ENCODE results near the gene SERAC1. TPM values are rescaled to one million over a fixed set of nuclear protein-coding genes. Genes with fewer than 3 reads are reported as not detected.

SERAC1 gene
- total RNA-seq, 6 experiments from 2014 or later = 3.0 to 5.1 (median 4.4) TPM

DNA sequence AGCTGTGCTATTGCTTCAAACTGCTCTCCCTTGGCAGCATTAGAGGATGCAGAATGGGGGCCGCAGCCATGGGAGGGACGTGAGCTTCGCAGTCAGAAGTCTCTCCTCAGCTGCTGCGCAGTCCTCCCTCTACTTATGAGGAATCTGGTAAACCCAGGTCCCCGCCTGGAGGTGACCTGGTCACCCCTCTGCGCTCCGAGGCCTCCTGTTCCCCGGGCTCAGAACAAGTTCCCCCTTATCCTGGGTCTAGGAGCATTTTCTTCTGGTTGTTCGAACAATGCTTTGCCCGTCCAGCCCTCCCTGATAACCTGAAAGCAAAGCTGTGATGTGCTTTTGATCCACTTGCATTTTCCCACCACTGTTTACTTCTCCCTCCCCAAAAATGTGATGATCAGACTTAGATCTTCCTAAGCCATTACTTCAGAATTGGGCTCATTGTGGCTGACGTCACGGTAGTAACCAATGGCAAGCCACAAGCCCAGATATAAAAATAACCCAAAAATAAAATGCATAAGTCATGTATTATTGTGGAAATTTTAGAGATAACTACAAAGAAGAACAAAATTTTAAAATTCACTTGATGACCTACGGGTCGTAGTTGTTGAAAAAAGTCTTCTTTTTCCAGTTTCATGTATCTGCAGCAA is 80.7 kb downstream of the SERAC1 start:
- Histone ChIP-seq H3K36me3 (peaks cover 0 to 4% (median 1%) of the 10 kb centered on the region in 4 donors), H3K4me3 (no peak overlapping the region), H3K27ac (no peak overlapping the region), H3K9me3 (no peaks in the 10 kb centered on the region), H3K27me3 (no peaks in the 10 kb centered on the region), H3K4me1 (no peaks in the 10 kb centered on the region)
- TF ChIP-seq POLR2A (IDR thresholded peaks at IDR 0.05) = no peak
- TF ChIP-seq, protein P1, sequence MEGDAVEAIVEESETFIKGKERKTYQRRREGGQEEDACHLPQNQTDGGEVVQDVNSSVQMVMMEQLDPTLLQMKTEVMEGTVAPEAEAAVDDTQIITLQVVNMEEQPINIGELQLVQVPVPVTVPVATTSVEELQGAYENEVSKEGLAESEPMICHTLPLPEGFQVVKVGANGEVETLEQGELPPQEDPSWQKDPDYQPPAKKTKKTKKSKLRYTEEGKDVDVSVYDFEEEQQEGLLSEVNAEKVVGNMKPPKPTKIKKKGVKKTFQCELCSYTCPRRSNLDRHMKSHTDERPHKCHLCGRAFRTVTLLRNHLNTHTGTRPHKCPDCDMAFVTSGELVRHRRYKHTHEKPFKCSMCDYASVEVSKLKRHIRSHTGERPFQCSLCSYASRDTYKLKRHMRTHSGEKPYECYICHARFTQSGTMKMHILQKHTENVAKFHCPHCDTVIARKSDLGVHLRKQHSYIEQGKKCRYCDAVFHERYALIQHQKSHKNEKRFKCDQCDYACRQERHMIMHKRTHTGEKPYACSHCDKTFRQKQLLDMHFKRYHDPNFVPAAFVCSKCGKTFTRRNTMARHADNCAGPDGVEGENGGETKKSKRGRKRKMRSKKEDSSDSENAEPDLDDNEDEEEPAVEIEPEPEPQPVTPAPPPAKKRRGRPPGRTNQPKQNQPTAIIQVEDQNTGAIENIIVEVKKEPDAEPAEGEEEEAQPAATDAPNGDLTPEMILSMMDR (IDR thresholded peaks at IDR 0.05) = no peak
- WGBS (ENCODE audit: insufficient coverage, low coverage, low lambda C conversion rate, missing lambda C conversion rate) = 77% methylated on average over 6 of the region's 14 CpGs
- ATAC-seq = no peak
- DNase-seq = no peak
- intact Hi-C loops (cut with DNase I) = no loop called here

DNA sequence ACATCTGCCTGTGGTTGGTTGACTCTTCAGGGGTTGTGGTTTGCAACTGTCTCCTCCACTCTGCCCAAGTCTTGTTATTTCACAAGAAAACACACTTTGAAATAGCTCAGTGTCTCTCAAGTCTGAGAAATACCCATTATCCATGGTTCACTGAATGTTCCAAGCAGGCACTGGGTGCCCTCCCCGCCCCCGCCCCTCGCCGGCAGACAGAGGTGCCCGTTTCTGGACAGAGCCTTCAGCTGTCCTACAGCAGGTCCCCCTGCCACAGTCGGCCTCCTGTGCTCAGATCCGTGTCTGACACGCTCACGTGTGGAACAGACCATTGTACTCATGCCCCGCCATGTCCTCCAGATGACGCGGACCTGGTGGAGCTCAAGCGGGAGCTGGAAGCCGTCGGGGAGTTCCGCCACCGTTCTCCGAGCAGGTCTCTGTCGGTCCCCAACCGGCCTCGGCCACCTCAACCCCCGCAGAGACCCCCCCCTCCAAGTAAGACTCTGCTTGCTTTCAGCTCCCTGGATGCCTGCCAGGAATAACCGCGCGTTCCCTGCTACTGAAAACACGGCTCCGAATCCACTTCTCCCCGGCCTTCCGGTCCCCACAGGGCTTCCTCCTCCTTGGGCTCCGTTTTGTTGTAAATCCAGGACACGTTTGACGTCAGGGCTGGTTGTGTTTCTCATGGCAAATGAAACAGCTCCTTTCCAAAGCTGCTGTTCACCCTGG is 81.4 kb downstream of the SERAC1 start:
- peak in 2 of 4 donors; percentile 17 to 25 for ATAC-seq
- TF ChIP-seq, protein P1 (IDR thresholded peaks at IDR 0.05) = no peak
- no peak for TF ChIP-seq POLR2A (IDR thresholded peaks at IDR 0.05)
- Histone ChIP-seq H3K36me3 (peaks cover 0 to 4% (median 1%) of the 10 kb centered on the region in 4 donors), H3K4me3 (no peak overlapping the region), H3K9me3 (no peaks in the 10 kb centered on the region), H3K27ac (no peak overlapping the region), H3K27me3 (no peaks in the 10 kb centered on the region), H3K4me1 (no peaks in the 10 kb centered on the region)
- DNase-seq = peak in 1 of 3 donors; percentile 63
- WGBS (ENCODE audit: insufficient coverage, low coverage, low lambda C conversion rate, missing lambda C conversion rate) = 93% methylated on average over 25 of the region's 32 CpGs
- intact Hi-C loops (cut with DNase I) = no loop called here

DNA sequence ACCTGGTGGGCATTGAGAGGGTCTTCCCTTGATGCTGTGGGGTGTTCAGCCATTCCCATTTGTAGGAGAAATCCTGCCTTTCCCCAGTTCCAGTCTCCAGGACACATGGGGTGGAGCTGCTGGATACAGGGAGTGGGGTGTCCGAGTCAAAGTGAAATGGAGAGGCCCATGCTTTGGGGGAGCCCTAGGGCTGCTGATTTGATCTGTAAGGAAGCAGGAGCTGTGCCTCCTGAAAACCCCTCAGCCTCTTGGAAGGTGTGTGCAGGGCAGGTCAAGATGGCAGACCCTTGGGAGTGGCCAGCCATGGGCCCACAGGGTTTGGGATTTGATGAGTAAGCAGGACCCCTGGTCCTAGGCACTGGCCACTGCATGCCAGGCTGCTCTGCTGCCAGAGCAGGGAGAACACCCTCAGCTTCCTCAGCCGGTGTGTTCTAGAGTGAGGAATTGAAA is 82.0 kb downstream of the SERAC1 start:
- no peak for TF ChIP-seq POLR2A (IDR thresholded peaks at IDR 0.05)
- TF ChIP-seq, protein P1 (IDR thresholded peaks at IDR 0.05) = no peak
- no peak overlapping the region for H3K4me3 ChIP-seq
- 80% methylated on average over 1 of the region's 2 CpGs for WGBS (ENCODE audit: insufficient coverage, low coverage, low lambda C conversion rate, missing lambda C conversion rate)
- DNase-seq = no peak
- intact Hi-C loops (cut with DNase I) = no loop called here
- H3K4me1 ChIP-seq = no peaks in the 10 kb centered on the region
- ATAC-seq = peak in 1 of 4 donors; percentile 18
- no peaks in the 10 kb centered on the region for H3K9me3 ChIP-seq
- H3K36me3 ChIP-seq = peaks cover 0 to 4% (median 1%) of the 10 kb centered on the region in 4 donors
- H3K27me3 ChIP-seq = no peaks in the 10 kb centered on the region
- H3K27ac ChIP-seq = no peak overlapping the region

DNA sequence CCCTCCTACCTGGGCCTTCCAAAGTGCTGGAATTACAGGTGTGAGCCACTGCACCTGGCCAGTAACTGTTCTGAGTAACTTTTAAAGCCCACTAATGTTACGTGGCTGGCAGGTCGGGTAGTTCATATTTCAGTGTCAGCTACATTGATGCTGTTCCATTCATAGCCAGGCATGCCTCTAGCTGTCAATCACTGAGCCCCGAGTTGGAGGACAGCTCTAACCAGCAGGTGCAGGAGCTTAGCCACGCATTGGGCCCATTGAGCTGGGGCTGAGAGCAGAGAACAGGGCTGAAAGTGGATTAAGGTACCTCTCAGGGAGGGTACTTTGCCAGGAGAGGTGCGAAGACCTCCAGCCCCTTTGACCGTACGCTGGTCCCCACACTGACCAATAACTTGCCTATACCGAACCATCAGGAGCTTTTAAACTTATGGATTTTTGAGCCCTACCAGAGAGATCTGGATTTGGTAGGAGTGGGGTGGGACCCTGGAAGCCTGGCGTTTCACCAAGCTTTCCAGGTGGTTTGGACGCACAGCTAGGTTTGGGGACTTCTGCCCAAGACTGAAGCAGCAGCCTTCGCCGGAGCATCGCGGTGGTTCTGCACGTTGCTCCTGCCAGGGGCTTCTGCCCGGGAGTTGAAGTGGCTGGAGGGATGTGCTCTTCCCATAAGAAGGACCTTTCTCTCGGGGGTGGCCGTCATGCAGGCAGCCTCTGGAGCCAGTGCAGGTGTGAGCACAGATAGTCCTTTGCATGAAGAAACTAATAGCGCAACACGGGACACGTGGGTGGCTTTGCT is 82.6 kb downstream of the SERAC1 start:
- no peak overlapping the region for H3K4me3 ChIP-seq
- peaks cover 0 to 4% (median 1%) of the 10 kb centered on the region in 4 donors for H3K36me3 ChIP-seq
- intact Hi-C loops (cut with DNase I) = no loop called here
- DNase-seq = no peak
- no peaks in the 10 kb centered on the region for H3K4me1 ChIP-seq
- TF ChIP-seq POLR2A (IDR thresholded peaks at IDR 0.05) = no peak
- TF ChIP-seq, protein P1 (IDR thresholded peaks at IDR 0.05) = no peak
- WGBS (ENCODE audit: insufficient coverage, low coverage, low lambda C conversion rate, missing lambda C conversion rate) = 100% methylated on average over 4 of the region's 21 CpGs
- no peaks in the 10 kb centered on the region for H3K9me3 ChIP-seq
- no peak for ATAC-seq
- H3K27ac ChIP-seq = no peak overlapping the region
- H3K27me3 ChIP-seq = no peaks in the 10 kb centered on the region
